ENCODE results near the gene PLPPR5.

PLPPR5 gene

GRCh38 chr1:98870959-98871903 lies 133.4 kb downstream of the PLPPR5 start:
- Histone ChIP-seq H3K4me1 (ENCODE audit: control insufficient read depth, insufficient read depth, low read length) (peaks cover 29% of the 10 kb centered on the region), H3K36me3 (ENCODE audit: control insufficient read depth, insufficient read depth, low read length) (no peaks in the 10 kb centered on the region), H3K4me3 (ENCODE audit: low read length) (no peak overlapping the region), H3K9me3 (ENCODE audit: control insufficient read depth, low read length) (no peaks in the 10 kb centered on the region), H3K27me3 (ENCODE audit: control insufficient read depth, insufficient read depth, low read length) (no peaks in the 10 kb centered on the region), H3K9ac (ENCODE audit: low read length) (no peak overlapping the region)

GRCh38 chr1:98865796-98866195 lies 138.9 kb downstream of the PLPPR5 start:
- no peaks in the 10 kb centered on the region for H3K9me3 ChIP-seq (ENCODE audit: control insufficient read depth, low read length)
- H3K4me1 ChIP-seq (ENCODE audit: control insufficient read depth, insufficient read depth, low read length): no peaks in the 10 kb centered on the region
- no peaks in the 10 kb centered on the region for H3K36me3 ChIP-seq (ENCODE audit: control insufficient read depth, insufficient read depth, low read length)
- no peak overlapping the region for H3K4me3 ChIP-seq (ENCODE audit: low read length)
- H3K27me3 ChIP-seq (ENCODE audit: control insufficient read depth, insufficient read depth, low read length): no peaks in the 10 kb centered on the region
- H3K9ac ChIP-seq (ENCODE audit: low read length): no peak overlapping the region

- Histone ChIP-seq H3K27me3 (ENCODE audit: control insufficient read depth, insufficient read depth, low read length) (no peaks in the 10 kb centered on the region), H3K9me3 (ENCODE audit: control insufficient read depth, low read length) (no peaks in the 10 kb centered on the region), H3K4me1 (ENCODE audit: control insufficient read depth, insufficient read depth, low read length) (no peaks in the 10 kb centered on the region), H3K9ac (ENCODE audit: low read length) (no peak overlapping the region), H3K4me3 (ENCODE audit: low read length) (no peak overlapping the region), H3K36me3 (ENCODE audit: control insufficient read depth, insufficient read depth, low read length) (no peaks in the 10 kb centered on the region)
Observed at GRCh38 chr1:98860329-98860728, 144.3 kb downstream of the PLPPR5 start.

GRCh38 chr1:98854137-98854536 lies 150.5 kb downstream of the PLPPR5 start:
- Histone ChIP-seq H3K36me3 (ENCODE audit: control insufficient read depth, insufficient read depth, low read length) (no peaks in the 10 kb centered on the region), H3K9me3 (ENCODE audit: control insufficient read depth, low read length) (no peaks in the 10 kb centered on the region), H3K4me1 (ENCODE audit: control insufficient read depth, insufficient read depth, low read length) (no peaks in the 10 kb centered on the region), H3K9ac (ENCODE audit: low read length) (no peak overlapping the region), H3K27me3 (ENCODE audit: control insufficient read depth, insufficient read depth, low read length) (no peaks in the 10 kb centered on the region), H3K4me3 (ENCODE audit: low read length) (no peak overlapping the region)

- Histone ChIP-seq H3K9ac (ENCODE audit: low read length) (no peak overlapping the region), H3K9me3 (ENCODE audit: control insufficient read depth, low read length) (no peaks in the 10 kb centered on the region), H3K4me3 (ENCODE audit: low read length) (no peak overlapping the region), H3K27me3 (ENCODE audit: control insufficient read depth, insufficient read depth, low read length) (no peaks in the 10 kb centered on the region), H3K4me1 (ENCODE audit: control insufficient read depth, insufficient read depth, low read length) (no peaks in the 10 kb centered on the region), H3K36me3 (ENCODE audit: control insufficient read depth, insufficient read depth, low read length) (no peaks in the 10 kb centered on the region)
Observed at GRCh38 chr1:98849969-98850636, 154.6 kb downstream of the PLPPR5 start.

- Histone ChIP-seq H3K9ac (ENCODE audit: low read length) (no peak overlapping the region), H3K27me3 (ENCODE audit: control insufficient read depth, insufficient read depth, low read length) (no peaks in the 10 kb centered on the region), H3K9me3 (ENCODE audit: control insufficient read depth, low read length) (no peaks in the 10 kb centered on the region), H3K4me1 (ENCODE audit: control insufficient read depth, insufficient read depth, low read length) (no peaks in the 10 kb centered on the region), H3K36me3 (ENCODE audit: control insufficient read depth, insufficient read depth, low read length) (no peaks in the 10 kb centered on the region), H3K4me3 (ENCODE audit: low read length) (no peak overlapping the region)
Observed at GRCh38 chr1:98842241-98842640, 162.4 kb downstream of the PLPPR5 start.
